NCI-H2029 treated with DMSO at 0.1 percent for 48 hours (cell line): ENCODE results near the gene ETFBKMT.
"Not testable (repeated sequence)": the region's sequence is repeated elsewhere in the genome, so short reads cannot be mapped to it uniquely, and the experiment has no call there.

Source experiments
- DNase-seq: peaks from one replicate; lab custom pipeline; 2025; lab: John Stamatoyannopoulos, UW

The ETFBKMT gene

GRCh38 chr12:31718542-31719198 lies 59.2 kb downstream of the ETFBKMT start:
- DNase-seq, result not testable (repeated sequence)

- no peak for DNase-seq
These were observed 63.1 kb downstream of the ETFBKMT start for GRCh38 chr12:31722580-31722979.
